Large intestine (tissue), 3 donors: ENCODE data around the gene SPEG. TPM values are rescaled to one million over a fixed set of nuclear protein-coding genes. Genes with fewer than 3 reads are reported as not detected.

Source experiments
- DNase-seq, 2 donors: peaks; one replicate each; pipeline versions ENCODE4 v3.0.0 to v3.0.0-alpha.2; 2013
- H3K27ac ChIP-seq: one replicate; pipeline ENCODE4 v1.5.1; 2013; ENCODE audit warnings: low read length
- H3K27me3 ChIP-seq: 2 replicates; pipeline ENCODE4 v1.6.1; 2013; ENCODE audit warnings: low read length; ENCODE audit not compliant: control insufficient read depth, insufficient read depth
- H3K36me3 ChIP-seq: 2 replicates; pipeline ENCODE4 v1.6.1; 2013; ENCODE audit warnings: low read length; ENCODE audit not compliant: control insufficient read depth, insufficient read depth
- H3K4me1 ChIP-seq: one replicate; pipeline ENCODE4 v1.6.1; 2013; ENCODE audit warnings: low read length; ENCODE audit not compliant: control insufficient read depth, insufficient read depth
- H3K4me3 ChIP-seq: one replicate; pipeline ENCODE4 v1.5.1; 2013; ENCODE audit warnings: low read length
- H3K9me3 ChIP-seq: one replicate; pipeline ENCODE4 v1.6.1; 2013; ENCODE audit warnings: mild to moderate bottlenecking, low read depth, low read length, moderate library complexity; ENCODE audit not compliant: control insufficient read depth
- WGBS: methylation state at CpG from one replicate; pipeline ENCODE4 v1.1.5; 2013; ENCODE audit warnings: low lambda C conversion rate; ENCODE audit not compliant: insufficient coverage; 5-methylcytosine and 5-hydroxymethylcytosine counted together
- polyA plus RNA-seq: library from polyadenylated mRNA; unstranded; fragments of 120-200 nt; gene quantifications from one replicate; pipeline ENCODE4 v1.2.1, GENCODE V29; 2013

Gene SPEG
- polyA plus RNA-seq, 1 donor = 35.1 TPM

- Histone ChIP-seq H3K4me1 (peaks cover 23% of the 10 kb centered on the region), H3K36me3 (peaks cover 40% of the 10 kb centered on the region), H3K4me3 (no peak overlapping the region), H3K27me3 (peaks cover 42% of the 10 kb centered on the region), H3K27ac (no peak overlapping the region), H3K9me3 (peaks cover 11% of the 10 kb centered on the region)
- WGBS = no CpG with 5 or more reads among the region's 8 CpGs
- no peak for DNase-seq
Observed at GRCh38 chr2:219507581-219508443, 73.2 kb downstream of the SPEG start.

GRCh38 chr2:219508444-219508734 is 73.7 kb downstream of the SPEG start:
- DNase-seq = no peak
- Histone ChIP-seq H3K4me1 (peaks cover 24% of the 10 kb centered on the region), H3K9me3 (peaks cover 12% of the 10 kb centered on the region), H3K27me3 (peaks cover 48% of the 10 kb centered on the region), H3K36me3 (peaks cover 37% of the 10 kb centered on the region), H3K27ac (no peak overlapping the region), H3K4me3 (no peak overlapping the region)
- no CpG with 5 or more reads among the region's 4 CpGs for WGBS

- Histone ChIP-seq H3K4me3 (no peak overlapping the region), H3K27ac (no peak overlapping the region), H3K4me1 (peaks cover 26% of the 10 kb centered on the region), H3K27me3 (peaks cover 56% of the 10 kb centered on the region), H3K9me3 (peaks cover 12% of the 10 kb centered on the region), H3K36me3 (peaks cover 29% of the 10 kb centered on the region)
- DNase-seq = no peak
- WGBS = no CpG with 5 or more reads among the region's 14 CpGs
Observed at GRCh38 chr2:219508971-219509779, 74.5 kb downstream of the SPEG start.

- WGBS = 0% methylated on average over 1 of the region's 26 CpGs
- no peak overlapping the region for H3K4me3 ChIP-seq
Observed at GRCh38 chr2:219509780-219510511, 75.3 kb downstream of the SPEG start.

GRCh38 chr2:219510512-219511135 is 76.0 kb downstream of the SPEG start:
- WGBS = no CpG with 5 or more reads among the region's 22 CpGs
- no peak overlapping the region for H3K27ac ChIP-seq
- peaks cover 19% of the 10 kb centered on the region for H3K9me3 ChIP-seq
- peaks cover 28% of the 10 kb centered on the region for H3K4me1 ChIP-seq
- no peak for DNase-seq
- H3K36me3 ChIP-seq = peaks cover 17% of the 10 kb centered on the region
- H3K4me3 ChIP-seq = no peak overlapping the region
- peaks cover 70% of the 10 kb centered on the region for H3K27me3 ChIP-seq

More at GRCh38 chr2:219509780-219510511, 75.3 kb downstream of the SPEG start:
- DNase-seq = peak in 1 of 2 donors; percentile 55
- Histone ChIP-seq H3K27ac (no peak overlapping the region), H3K9me3 (peaks cover 18% of the 10 kb centered on the region), H3K27me3 (peaks cover 64% of the 10 kb centered on the region), H3K36me3 (peaks cover 22% of the 10 kb centered on the region), H3K4me1 (peaks cover 28% of the 10 kb centered on the region)

- peaks cover 82% of the 10 kb centered on the region for H3K27me3 ChIP-seq
- H3K27ac ChIP-seq = no peak overlapping the region
- WGBS = no CpG with 5 or more reads among the region's 15 CpGs
- H3K4me3 ChIP-seq = no peak overlapping the region
- peaks cover 6% of the 10 kb centered on the region for H3K36me3 ChIP-seq
- peaks cover 19% of the 10 kb centered on the region for H3K9me3 ChIP-seq
- no peak for DNase-seq
- H3K4me1 ChIP-seq = peaks cover 28% of the 10 kb centered on the region
Observed at GRCh38 chr2:219511547-219512325, 77.1 kb downstream of the SPEG start.

GRCh38 chr2:219512524-219513216 is 78.0 kb downstream of the SPEG start:
- WGBS = no CpG with 5 or more reads among the region's 16 CpGs

GRCh38 chr2:219513787-219514186 is 79.1 kb downstream of the SPEG start:
- WGBS = no CpG with 5 or more reads among the region's 4 CpGs
- Histone ChIP-seq H3K4me3 (no peak overlapping the region), H3K36me3 (no peaks in the 10 kb centered on the region), H3K27ac (no peak overlapping the region), H3K27me3 (peaks cover 95% of the 10 kb centered on the region), H3K4me1 (peaks cover 24% of the 10 kb centered on the region), H3K9me3 (peaks cover 19% of the 10 kb centered on the region)
- no peak for DNase-seq

More at GRCh38 chr2:219512524-219513216, 78.0 kb downstream of the SPEG start:
- H3K27me3 ChIP-seq = peaks cover 90% of the 10 kb centered on the region
- no peak overlapping the region for H3K27ac ChIP-seq
- H3K4me3 ChIP-seq = no peak overlapping the region
- peaks cover 19% of the 10 kb centered on the region for H3K9me3 ChIP-seq
- no peaks in the 10 kb centered on the region for H3K36me3 ChIP-seq
- no peak for DNase-seq
- peaks cover 28% of the 10 kb centered on the region for H3K4me1 ChIP-seq

GRCh38 chr2:219514196-219514761 is 79.6 kb downstream of the SPEG start, which contains the start of gene ASIC4:
TSS of gene ASIC4 (plus strand) at chr2:219514482. CDS start at chr2:219514725, 243 bp downstream.
- H3K27me3 ChIP-seq = peaks cover 96% of the 10 kb centered on the region
- no peaks in the 10 kb centered on the region for H3K36me3 ChIP-seq
- H3K4me1 ChIP-seq = peaks cover 23% of the 10 kb centered on the region
- no peak within 1 kb of the TSS for H3K27ac ChIP-seq
- WGBS = no CpG with 5 or more reads among the region's 31 CpGs
- H3K4me3 ChIP-seq = no peak within 1 kb of the TSS
- H3K9me3 ChIP-seq = peaks cover 19% of the 10 kb centered on the region
- DNase-seq = no peak
